ENCODE results near the gene NCK2. TPM values are rescaled to one million over a fixed set of nuclear protein-coding genes. Genes with fewer than 3 reads are reported as not detected.
"Not testable (repeated sequence)": the region's sequence is repeated elsewhere in the genome, so short reads cannot be mapped to it uniquely, and the experiment has no call there.

The NCK2 gene
- total RNA-seq, 8 experiments from 2014 or later = 5.5 to 43.3 (median 27.3) TPM

DNA sequence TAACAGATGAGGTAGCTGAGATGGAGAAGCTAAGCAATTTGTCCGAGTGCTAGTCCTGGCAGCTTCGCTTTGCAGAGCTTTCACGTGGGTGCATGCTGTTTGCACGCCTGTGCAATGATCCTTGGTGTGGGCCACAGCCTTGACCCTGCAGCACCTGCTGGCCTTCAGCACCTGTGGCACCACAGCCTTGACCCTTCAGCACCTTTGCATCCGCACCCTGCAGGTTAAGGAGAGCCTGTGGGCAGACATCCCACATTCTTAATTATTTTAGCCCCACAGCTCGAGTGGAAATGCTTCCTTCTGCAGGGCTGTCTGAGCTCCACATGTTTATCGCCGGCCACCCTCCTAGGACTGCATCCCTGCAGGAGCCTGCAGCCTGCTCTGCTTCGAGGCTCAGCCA lies 19.3 kb downstream of the NCK2 start:
- Histone ChIP-seq H3K4me3 (no peak overlapping the region), H3K4me1 (replicated peaks in 1 of 2) (peaks cover 8 to 12% of the 10 kb centered on the region in 2 donors), H3K27ac (no peak overlapping the region)
- 25 to 97% (median 80%) methylated on average over 1 to 9 of the region's 9 CpGs; no CpG with 5 or more reads in 3 of the 10 experiments for WGBS, 10 experiments
- in situ Hi-C loops (cut with MboI; ENCODE audit: low pct_unique_long_range_greater_than_20kb in 2 of 9, low sequenced_read_pairs in 9 of 9, unreplicated experiment in 9 of 9) = no loop called here
- ATAC-seq (replicated peaks in 6 of 8) = no peak

GRCh38 chr2:105765415-105766299 lies 20.9 kb downstream of the NCK2 start:
- in situ Hi-C loops (cut with MboI; ENCODE audit: low pct_unique_long_range_greater_than_20kb in 2 of 9, low sequenced_read_pairs in 9 of 9, unreplicated experiment in 9 of 9) = no loop called here
- ATAC-seq (replicated peaks in 6 of 8) = no peak
- Histone ChIP-seq H3K4me1 (replicated peaks in 1 of 2) (peaks cover 8 to 16% of the 10 kb centered on the region in 2 donors), H3K27ac (no peak overlapping the region), H3K4me3 (no peak overlapping the region)
- 81 to 100% (median 94%) methylated on average over 1 to 6 of the region's 10 CpGs; no CpG with 5 or more reads in 2 of the 10 experiments for WGBS, 10 experiments

DNA sequence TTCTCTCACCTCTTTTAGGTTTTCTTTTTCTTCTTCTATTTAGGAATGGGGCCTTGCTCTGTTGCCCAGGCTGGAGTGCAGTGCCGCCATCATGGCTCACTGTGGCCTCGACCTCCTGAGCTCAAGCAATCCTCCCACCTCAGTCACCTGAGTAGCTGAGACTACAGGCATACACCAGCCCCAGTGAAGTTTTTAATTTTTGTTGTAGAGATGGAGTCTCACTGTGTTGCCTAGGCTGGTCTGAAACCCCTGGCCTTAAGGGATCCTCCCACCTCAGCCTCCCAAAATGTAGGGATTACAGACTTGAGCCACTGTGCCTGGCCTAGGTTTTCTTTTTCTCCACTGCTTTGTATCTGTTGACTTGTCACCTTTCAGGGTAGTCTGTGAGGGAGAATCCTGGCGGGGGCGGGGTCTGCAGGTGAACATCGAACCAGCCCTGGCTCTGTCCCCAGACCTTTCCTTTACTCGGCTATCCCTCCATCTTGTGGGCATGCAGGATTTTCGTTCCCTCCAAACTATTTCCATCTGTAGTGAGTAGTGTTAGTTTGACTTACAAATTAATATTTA lies 21.7 kb downstream of the NCK2 start:
- in situ Hi-C loops (cut with MboI; ENCODE audit: low pct_unique_long_range_greater_than_20kb in 2 of 9, low sequenced_read_pairs in 9 of 9, unreplicated experiment in 9 of 9) = no loop called here
- WGBS, 10 experiments = 83 to 100% (median 95%) methylated on average over 2 to 3 of the region's 7 CpGs; no CpG with 5 or more reads in 5 of the 10 experiments
- Histone ChIP-seq H3K4me3 (no peak overlapping the region), H3K27ac (no peak overlapping the region), H3K4me1 (replicated peaks in 1 of 2) (peaks cover 8 to 15% of the 10 kb centered on the region in 2 donors)
- no peak for ATAC-seq (replicated peaks in 6 of 8)

GRCh38 chr2:105768176-105768575 lies 23.5 kb downstream of the NCK2 start:
- peaks cover 13 to 21% of the 10 kb centered on the region in 2 donors for H3K4me1 ChIP-seq (replicated peaks in 1 of 2)
- ATAC-seq (replicated peaks in 6 of 8) = no peak
- no peak overlapping the region for H3K4me3 ChIP-seq
- no peak overlapping the region for H3K27ac ChIP-seq
- WGBS, 10 experiments = 67 to 96% (median 80%) methylated on average over 1 to 6 of the region's 6 CpGs; no CpG with 5 or more reads in 4 of the 10 experiments
- in situ Hi-C loops (cut with MboI; ENCODE audit: low pct_unique_long_range_greater_than_20kb in 2 of 9, low sequenced_read_pairs in 9 of 9, unreplicated experiment in 9 of 9) = no loop called here

GRCh38 chr2:105768961-105769452 lies 24.3 kb downstream of the NCK2 start:
- no peak overlapping the region for H3K27ac ChIP-seq
- in situ Hi-C loops (cut with MboI; ENCODE audit: low pct_unique_long_range_greater_than_20kb in 2 of 9, low sequenced_read_pairs in 9 of 9, unreplicated experiment in 9 of 9) = no loop called here
- peak in 5 of 8 experiments; percentile 39 to 72 (median 67) for ATAC-seq (replicated peaks in 6 of 8)
- no peak overlapping the region for H3K4me3 ChIP-seq
- H3K4me1 ChIP-seq (replicated peaks in 1 of 2) = peaks cover 13 to 21% of the 10 kb centered on the region in 2 donors
- 30 to 50% methylated on average over 2 of the region's 6 CpGs; no CpG with 5 or more reads in 8 of the 10 experiments for WGBS, 10 experiments

DNA sequence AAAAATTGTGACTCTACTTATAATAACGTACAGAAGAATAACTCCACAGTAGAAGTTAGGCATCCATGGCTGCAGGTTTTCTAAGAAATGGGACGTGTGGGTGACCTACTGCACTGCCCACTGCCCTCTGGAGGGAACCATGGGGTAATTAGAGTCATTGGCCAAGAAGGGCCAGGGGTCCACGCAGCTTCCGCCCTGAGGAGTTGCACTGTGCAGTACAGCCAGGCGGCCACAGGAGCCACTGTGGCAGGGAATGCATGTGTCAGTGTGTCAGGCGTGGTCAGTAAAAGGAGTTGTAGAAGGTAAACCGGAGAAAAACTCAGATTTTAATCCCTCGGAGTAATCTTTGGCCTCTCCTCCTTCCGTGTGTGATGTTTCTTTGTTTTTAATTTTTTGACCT lies 24.8 kb downstream of the NCK2 start:
- Histone ChIP-seq H3K4me1 (replicated peaks in 1 of 2) (peaks cover 13 to 21% of the 10 kb centered on the region in 2 donors), H3K4me3 (no peak overlapping the region), H3K27ac (no peak overlapping the region)
- ATAC-seq (replicated peaks in 6 of 8) = peak in 6 of 8 experiments; percentile 54 to 75 (median 65)
- 20 to 100% (median 80%) methylated on average over 1 to 9 of the region's 9 CpGs; no CpG with 5 or more reads in 1 of the 10 experiments for WGBS, 10 experiments
- in situ Hi-C loops (cut with MboI; ENCODE audit: low pct_unique_long_range_greater_than_20kb in 2 of 9, low sequenced_read_pairs in 9 of 9, unreplicated experiment in 9 of 9) = no loop called here

GRCh38 chr2:105770149-105770548 lies 25.4 kb downstream of the NCK2 start:
- in situ Hi-C loops (cut with MboI; ENCODE audit: low pct_unique_long_range_greater_than_20kb in 2 of 9, low sequenced_read_pairs in 9 of 9, unreplicated experiment in 9 of 9) = no loop called here
- WGBS, 10 experiments = 63 to 100% (median 93%) methylated on average over 1 of the region's 1 CpG; no CpG with 5 or more reads in 2 of the 10 experiments
- H3K27ac ChIP-seq = no peak overlapping the region
- peak in 1 of 8 experiments; percentile 33 for ATAC-seq (replicated peaks in 6 of 8)
- H3K4me3 ChIP-seq = no peak overlapping the region
- H3K4me1 ChIP-seq (replicated peaks in 1 of 2) = peaks cover 13 to 21% of the 10 kb centered on the region in 2 donors

GRCh38 chr2:105771291-105771690 lies 26.6 kb downstream of the NCK2 start:
- 71 to 100% (median 93%) methylated on average over 2 to 4 of the region's 7 CpGs; no CpG with 5 or more reads in 3 of the 10 experiments for WGBS, 10 experiments
- in situ Hi-C loops (cut with MboI; ENCODE audit: low pct_unique_long_range_greater_than_20kb in 2 of 9, low sequenced_read_pairs in 9 of 9, unreplicated experiment in 9 of 9); H3K27ac ChIP-seq; H3K4me3 ChIP-seq; ATAC-seq (replicated peaks in 6 of 8): not testable (repeated sequence)
- H3K4me1 ChIP-seq (replicated peaks in 1 of 2) = peaks cover 13 to 21% of the 10 kb centered on the region in 2 donors

DNA sequence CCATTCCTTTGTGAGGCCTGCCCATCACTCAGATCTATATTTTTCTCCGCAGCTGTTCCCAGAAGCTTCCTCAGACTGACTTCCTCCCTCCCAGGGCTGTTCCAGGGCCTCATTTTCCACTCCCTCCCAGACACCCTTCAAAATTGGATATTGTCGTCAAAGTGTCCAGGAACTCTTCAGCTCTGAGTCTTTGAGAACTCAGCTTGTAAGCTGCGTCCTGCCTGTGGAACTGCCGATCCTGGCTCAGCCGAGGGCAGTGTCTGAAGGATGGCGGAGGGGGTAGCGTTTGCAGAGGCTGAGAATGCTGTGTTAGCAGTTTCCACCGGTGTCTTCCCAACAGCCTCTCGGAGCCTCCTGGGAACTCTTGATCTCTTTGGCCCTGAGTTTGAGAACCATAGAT lies 27.1 kb downstream of the NCK2 start:
- peak in 5 of 8 experiments; percentile 48 to 75 (median 74) for ATAC-seq (replicated peaks in 6 of 8)

DNA sequence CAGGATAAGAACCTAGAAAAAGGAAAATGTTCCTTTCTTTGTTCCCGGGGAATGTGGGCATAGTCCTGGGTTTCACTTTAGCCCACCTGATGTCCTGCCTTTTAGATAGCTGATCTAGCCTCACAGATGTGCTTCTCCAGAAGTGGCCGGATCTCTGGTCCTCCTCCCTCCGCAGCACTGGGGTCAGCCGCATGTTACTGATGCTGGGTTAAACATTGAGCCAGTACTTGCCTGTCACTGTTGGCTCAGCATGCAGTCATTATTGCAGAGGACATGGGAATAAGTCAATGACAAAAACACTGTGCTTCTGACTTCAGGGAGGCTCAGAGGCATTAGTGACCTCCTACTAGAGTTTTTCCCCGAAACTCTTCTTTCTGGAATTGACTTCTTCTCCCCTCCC lies 27.6 kb downstream of the NCK2 start:
- Histone ChIP-seq H3K4me1 (replicated peaks in 1 of 2) (peaks cover 13 to 21% of the 10 kb centered on the region in 2 donors), H3K4me3 (no peak overlapping the region), H3K27ac (no peak overlapping the region)
- peak in 5 of 8 experiments; percentile 53 to 62 (median 57) for ATAC-seq (replicated peaks in 6 of 8)
- in situ Hi-C loops (cut with MboI; ENCODE audit: low pct_unique_long_range_greater_than_20kb in 2 of 9, low sequenced_read_pairs in 9 of 9, unreplicated experiment in 9 of 9) = no loop called here
- WGBS, 10 experiments = 0 to 100% (median 80%) methylated on average over 1 to 5 of the region's 5 CpGs; no CpG with 5 or more reads in 3 of the 10 experiments

More for the DNA sequence above, 27.1 kb downstream of the NCK2 start:
- peaks cover 13 to 21% of the 10 kb centered on the region in 2 donors for H3K4me1 ChIP-seq (replicated peaks in 1 of 2)
- H3K4me3 ChIP-seq = no peak overlapping the region
- WGBS, 10 experiments = 14 to 93% (median 40%) methylated on average over 1 to 7 of the region's 9 CpGs; no CpG with 5 or more reads in 2 of the 10 experiments
- H3K27ac ChIP-seq = no peak overlapping the region
- in situ Hi-C loops (cut with MboI; ENCODE audit: low pct_unique_long_range_greater_than_20kb in 2 of 9, low sequenced_read_pairs in 9 of 9, unreplicated experiment in 9 of 9) = no loop called here

DNA sequence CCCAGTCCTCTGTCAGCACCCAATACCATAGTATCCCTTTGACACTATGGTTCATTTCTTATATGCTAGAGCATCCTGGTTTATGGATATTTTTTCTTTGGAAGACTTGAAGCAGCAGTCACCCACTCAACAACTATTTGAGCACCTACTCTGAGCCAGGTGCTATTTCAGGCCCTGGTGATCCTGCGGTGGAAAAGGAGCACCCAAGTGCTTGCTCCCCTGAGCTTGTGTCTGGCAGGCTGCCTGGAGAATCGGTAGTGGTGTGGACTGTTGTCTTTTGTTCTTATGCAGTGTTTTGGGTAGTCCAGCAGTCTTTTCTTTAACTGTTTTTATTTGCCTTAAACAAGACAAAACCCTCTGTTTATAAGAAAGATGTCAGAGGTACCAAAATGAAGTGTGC lies 28.9 kb downstream of the NCK2 start:
- ATAC-seq (replicated peaks in 6 of 8) = no peak
- Histone ChIP-seq H3K4me3 (no peak overlapping the region), H3K4me1 (replicated peaks in 1 of 2) (peaks cover 13 to 27% of the 10 kb centered on the region in 2 donors), H3K27ac (no peak overlapping the region)
- in situ Hi-C loops (cut with MboI; ENCODE audit: low pct_unique_long_range_greater_than_20kb in 2 of 9, low sequenced_read_pairs in 9 of 9, unreplicated experiment in 9 of 9) = no loop called here
- WGBS, 10 experiments = 80 to 100% (median 94%) methylated on average over 1 to 2 of the region's 2 CpGs; no CpG with 5 or more reads in 4 of the 10 experiments

- WGBS, 10 experiments = 60 to 100% (median 93%) methylated on average over 1 to 4 of the region's 4 CpGs; no CpG with 5 or more reads in 1 of the 10 experiments
- Histone ChIP-seq H3K27ac (no peak overlapping the region), H3K4me1 (replicated peaks in 1 of 2) (peaks cover 24 to 31% of the 10 kb centered on the region in 2 donors), H3K4me3 (no peak overlapping the region)
- ATAC-seq (replicated peaks in 6 of 8) = no peak
- in situ Hi-C loops (cut with MboI; ENCODE audit: low pct_unique_long_range_greater_than_20kb in 2 of 9, low sequenced_read_pairs in 9 of 9, unreplicated experiment in 9 of 9) = no loop called here
Observed at GRCh38 chr2:105774781-105775337, 30.1 kb downstream of the NCK2 start.

All from motor neuron (in vitro differentiated cells).